Neural progenitor cell (in vitro differentiated cells): ENCODE data around the gene SSBP2.

ENCODE experiments used
- EZH2 ChIP-seq: fragments of 200-600 bp; sonication (generic); IDR thresholded peaks from 2 replicates; pipeline ENCODE4 v1.6.1; 2017; ENCODE audit warnings: antibody characterized with exemption, mild to moderate bottlenecking, moderate library complexity
- TF ChIP-seq, protein P1 (sequence below): fragments of 200-600 bp; sonication (generic); IDR thresholded peaks from 2 replicates; pipeline ENCODE4 v1.5.1; 2017; ENCODE audit warnings: antibody characterized with exemption, mild to moderate bottlenecking

GRCh38 chr5:81790336-81790735 is 39.4 kb upstream of the SSBP2 start:
- no peak for TF ChIP-seq EZH2
- TF ChIP-seq, protein P1, sequence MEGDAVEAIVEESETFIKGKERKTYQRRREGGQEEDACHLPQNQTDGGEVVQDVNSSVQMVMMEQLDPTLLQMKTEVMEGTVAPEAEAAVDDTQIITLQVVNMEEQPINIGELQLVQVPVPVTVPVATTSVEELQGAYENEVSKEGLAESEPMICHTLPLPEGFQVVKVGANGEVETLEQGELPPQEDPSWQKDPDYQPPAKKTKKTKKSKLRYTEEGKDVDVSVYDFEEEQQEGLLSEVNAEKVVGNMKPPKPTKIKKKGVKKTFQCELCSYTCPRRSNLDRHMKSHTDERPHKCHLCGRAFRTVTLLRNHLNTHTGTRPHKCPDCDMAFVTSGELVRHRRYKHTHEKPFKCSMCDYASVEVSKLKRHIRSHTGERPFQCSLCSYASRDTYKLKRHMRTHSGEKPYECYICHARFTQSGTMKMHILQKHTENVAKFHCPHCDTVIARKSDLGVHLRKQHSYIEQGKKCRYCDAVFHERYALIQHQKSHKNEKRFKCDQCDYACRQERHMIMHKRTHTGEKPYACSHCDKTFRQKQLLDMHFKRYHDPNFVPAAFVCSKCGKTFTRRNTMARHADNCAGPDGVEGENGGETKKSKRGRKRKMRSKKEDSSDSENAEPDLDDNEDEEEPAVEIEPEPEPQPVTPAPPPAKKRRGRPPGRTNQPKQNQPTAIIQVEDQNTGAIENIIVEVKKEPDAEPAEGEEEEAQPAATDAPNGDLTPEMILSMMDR: no peak
